SKM-1 (cell line): ENCODE data around the gene DNER.

Source experiments
- DNase-seq: peaks from one replicate; lab custom pipeline; 2025; ENCODE audit not compliant: unreplicated experiment; lab: John Stamatoyannopoulos, UW

DNER gene

GRCh38 chr2:229673676-229674075 is 40.7 kb downstream of the DNER start:
- DNase-seq, result no peak

GRCh38 chr2:229672021-229672420 is 42.3 kb downstream of the DNER start:
- no peak for DNase-seq

GRCh38 chr2:229669841-229670240 is 44.5 kb downstream of the DNER start:
- DNase-seq, result no peak

GRCh38 chr2:229666811-229667210 is 47.5 kb downstream of the DNER start:
- no peak for DNase-seq

- DNase-seq, result no peak
These were observed 49.2 kb downstream of the DNER start for GRCh38 chr2:229665158-229665557.

- DNase-seq, result no peak
These were observed 52.9 kb downstream of the DNER start for GRCh38 chr2:229661478-229661877.

GRCh38 chr2:229660951-229661350 is 53.4 kb downstream of the DNER start:
- no peak for DNase-seq

- DNase-seq, result no peak
These were observed 54.0 kb downstream of the DNER start for GRCh38 chr2:229660391-229660790.

- no peak for DNase-seq
These were observed 56.4 kb downstream of the DNER start for GRCh38 chr2:229658004-229658403.

GRCh38 chr2:229654437-229654836 is 59.9 kb downstream of the DNER start:
- no peak for DNase-seq

- DNase-seq, result no peak
These were observed 60.8 kb downstream of the DNER start for GRCh38 chr2:229653531-229653930.

GRCh38 chr2:229652796-229653195 is 61.6 kb downstream of the DNER start:
- no peak for DNase-seq

GRCh38 chr2:229650901-229651300 is 63.5 kb downstream of the DNER start:
- DNase-seq, result no peak

GRCh38 chr2:229650059-229650458 is 64.3 kb downstream of the DNER start:
- DNase-seq, result no peak

- no peak for DNase-seq
These were observed 68.1 kb downstream of the DNER start for GRCh38 chr2:229646186-229646723.

GRCh38 chr2:229642371-229642770 is 72.0 kb downstream of the DNER start:
- no peak for DNase-seq

- no peak for DNase-seq
These were observed 72.7 kb downstream of the DNER start for GRCh38 chr2:229641676-229642075.

- no peak for DNase-seq
These were observed 73.7 kb downstream of the DNER start for GRCh38 chr2:229640636-229641035.

GRCh38 chr2:229636571-229636970 is 77.8 kb downstream of the DNER start:
- no peak for DNase-seq

GRCh38 chr2:229635371-229635680 is 79.0 kb downstream of the DNER start:
- DNase-seq, result no peak

- DNase-seq, result no peak
These were observed 79.6 kb downstream of the DNER start for GRCh38 chr2:229634601-229635370.

- DNase-seq, result no peak
These were observed 80.8 kb downstream of the DNER start for GRCh38 chr2:229633556-229633955.

- no peak for DNase-seq
These were observed 85.3 kb downstream of the DNER start for GRCh38 chr2:229629039-229629438.
